T-helper 1 cell treated with Interleukin-12 subunit alpha and Interleukin-12 subunit beta and Interleukin-4 antibody, amounts not matched to agents 30 ng/mL and 1 ng/mL, for 36 hours (primary cell): ENCODE data around the gene TOB1. TPM values are rescaled to one million over a fixed set of nuclear protein-coding genes. Genes with fewer than 3 reads are reported as not detected.

Source experiments
- total RNA-seq: library from RNA; stranded (reverse); gene quantifications from 2 replicates; pipeline ENCODE4 v1.2.3, GENCODE V29; 2022

TOB1 gene
- total RNA-seq, 1 donor from 2014 or later, result 49.4 TPM

Other genes with a start within 250 kb of the TOB1 start
- not detected in 2 replicates for gene ABCC3, start 231.5 kb downstream of the TOB1 start, total RNA-seq
- gene ANKRD40, start 158.4 kb downstream of the TOB1 start, total RNA-seq, result 38.8 and 39.6 TPM in 2 replicates
- gene LUC7L3, start 146.8 kb downstream of the TOB1 start, total RNA-seq, result 113 and 116 TPM in 2 replicates
- gene ANKRD40CL, start 98.8 kb downstream of the TOB1 start, total RNA-seq, result not detected in 2 replicates
- gene WFIKKN2, start 30.8 kb downstream of the TOB1 start, total RNA-seq, result not detected in 2 replicates